ENCODE measurements around the gene STX1B. TPM values are rescaled to one million over a fixed set of nuclear protein-coding genes. Genes with fewer than 3 reads are reported as not detected.

The STX1B gene
- total RNA-seq, 1 donor from 2014 or later: 11.0 TPM

GRCh38 chr16:30949650-30950515 is 60.6 kb downstream of the STX1B start:
- Histone ChIP-seq H3K4me2 (ENCODE audit: low read length) (peak overlapping the region; percentile 100), H3K4me3 (ENCODE audit: insufficient read depth, low read depth, low read length) (peak overlapping the region; percentile 80), H3K9ac (ENCODE audit: low read length) (peak overlapping the region; percentile 87), H3K27me3 (ENCODE audit: insufficient read depth, low read length) (no peaks in the 10 kb centered on the region), H3K79me2 (ENCODE audit: insufficient read depth, low read length) (no peaks in the 10 kb centered on the region), H3K27ac (ENCODE audit: low read depth, low read length) (no peak overlapping the region), H3K4me1 (ENCODE audit: insufficient read depth, low read length) (peaks cover 19% of the 10 kb centered on the region), H4K20me1 (ENCODE audit: insufficient read depth, low read length) (peaks cover 18% of the 10 kb centered on the region), H3K9me3 (ENCODE audit: insufficient read depth, low read depth, low read length) (no peaks in the 10 kb centered on the region), H3K36me3 (ENCODE audit: insufficient read depth, low read length) (peaks cover 2% of the 10 kb centered on the region), H2AFZ (ENCODE audit: low read depth, low read length) (no peak overlapping the region)
- Mint-ChIP-seq H3K36me3 (ENCODE audit: low read depth, unreplicated experiment) (peaks cover 2% of the 10 kb centered on the region), H3K4me1 (ENCODE audit: low read depth, unreplicated experiment) (peaks cover 2% of the 10 kb centered on the region), H3K27me3 (ENCODE audit: low read depth, unreplicated experiment) (no peaks in the 10 kb centered on the region), H3K4me3 (ENCODE audit: unreplicated experiment) (peak overlapping the region; percentile 92), H3K27ac (ENCODE audit: unreplicated experiment) (peak overlapping the region; percentile 82), H3K9me3 (ENCODE audit: unreplicated experiment) (no peaks in the 10 kb centered on the region)
- DNase-seq (ENCODE audit: low read depth) (peak; percentile 56), FAIRE-seq (no peak)
- TF ChIP-seq, protein P1, sequence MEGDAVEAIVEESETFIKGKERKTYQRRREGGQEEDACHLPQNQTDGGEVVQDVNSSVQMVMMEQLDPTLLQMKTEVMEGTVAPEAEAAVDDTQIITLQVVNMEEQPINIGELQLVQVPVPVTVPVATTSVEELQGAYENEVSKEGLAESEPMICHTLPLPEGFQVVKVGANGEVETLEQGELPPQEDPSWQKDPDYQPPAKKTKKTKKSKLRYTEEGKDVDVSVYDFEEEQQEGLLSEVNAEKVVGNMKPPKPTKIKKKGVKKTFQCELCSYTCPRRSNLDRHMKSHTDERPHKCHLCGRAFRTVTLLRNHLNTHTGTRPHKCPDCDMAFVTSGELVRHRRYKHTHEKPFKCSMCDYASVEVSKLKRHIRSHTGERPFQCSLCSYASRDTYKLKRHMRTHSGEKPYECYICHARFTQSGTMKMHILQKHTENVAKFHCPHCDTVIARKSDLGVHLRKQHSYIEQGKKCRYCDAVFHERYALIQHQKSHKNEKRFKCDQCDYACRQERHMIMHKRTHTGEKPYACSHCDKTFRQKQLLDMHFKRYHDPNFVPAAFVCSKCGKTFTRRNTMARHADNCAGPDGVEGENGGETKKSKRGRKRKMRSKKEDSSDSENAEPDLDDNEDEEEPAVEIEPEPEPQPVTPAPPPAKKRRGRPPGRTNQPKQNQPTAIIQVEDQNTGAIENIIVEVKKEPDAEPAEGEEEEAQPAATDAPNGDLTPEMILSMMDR (IDR thresholded peaks at IDR 0.05; ENCODE audit: insufficient read depth, low read depth, low read length): no peak
- TF ChIP-seq EZH2 (IDR thresholded peaks at IDR 0.05; ENCODE audit: insufficient read depth, low read length): no peak

DNA sequence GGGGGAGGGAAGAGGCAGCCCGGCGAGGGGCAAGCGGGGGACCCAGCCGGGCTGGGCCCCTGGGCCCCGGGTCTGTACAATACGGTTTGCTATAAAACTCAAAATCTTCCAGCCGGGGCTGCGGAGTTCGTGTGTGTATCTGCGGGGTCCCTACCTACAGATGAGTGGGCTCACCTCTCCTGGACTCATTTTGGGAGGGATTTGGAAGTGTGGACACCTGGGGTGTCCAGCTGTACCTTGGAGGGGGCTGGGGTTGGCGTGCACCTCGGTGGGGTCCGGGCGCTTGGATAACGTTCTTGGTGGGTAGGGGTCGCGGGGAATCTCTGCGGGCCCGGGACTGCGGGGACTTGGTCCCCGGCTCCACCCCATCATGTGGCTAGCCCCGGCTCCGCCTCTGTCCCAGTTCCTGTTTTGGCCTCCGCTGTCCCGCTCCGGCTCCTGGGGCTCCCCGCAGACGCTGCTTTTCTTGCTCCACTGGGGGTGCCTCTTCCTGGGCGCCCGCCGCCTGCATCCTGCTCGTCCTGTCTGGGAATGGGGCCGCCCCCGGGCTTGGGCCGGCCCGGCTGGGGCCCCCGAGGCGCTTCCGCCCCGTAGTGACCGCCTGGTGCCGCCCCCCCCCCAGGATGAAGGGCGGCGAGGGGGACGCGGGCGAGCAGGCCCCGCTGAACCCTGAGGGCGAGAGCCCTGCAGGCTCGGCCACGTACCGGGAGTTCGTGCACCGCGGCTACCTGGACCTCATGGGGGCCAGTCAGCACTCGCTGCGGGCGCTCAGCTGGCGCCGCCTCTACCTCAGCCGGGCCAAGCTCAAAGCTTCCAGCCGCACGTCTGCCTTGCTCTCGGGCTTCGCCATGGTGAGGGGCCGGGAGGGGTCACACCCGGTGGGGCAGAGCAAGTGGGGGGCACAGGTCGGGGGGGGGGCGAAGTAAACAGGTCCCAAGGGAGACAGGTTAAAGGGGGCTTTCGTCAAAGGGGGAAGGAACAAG is 61.5 kb downstream of the STX1B start, which contains the start of gene ORAI3:
Gene ORAI3, plus strand, starts transcription at position 402 of the 983 bp plus-strand sequence. Its CDS starts 222 bp downstream, at position 624.
- H3K4me3 ChIP-seq (ENCODE audit: insufficient read depth, low read depth, low read length): peak within 1 kb of the TSS; percentile 80
- Mint-ChIP-seq H3K27me3 (ENCODE audit: low read depth, unreplicated experiment) (no peaks in the 10 kb centered on the region), H3K4me1 (ENCODE audit: low read depth, unreplicated experiment) (peaks cover 2% of the 10 kb centered on the region), H3K9me3 (ENCODE audit: unreplicated experiment) (no peaks in the 10 kb centered on the region), H3K27ac (ENCODE audit: unreplicated experiment) (peak within 1 kb of the TSS; percentile 82), H3K36me3 (ENCODE audit: low read depth, unreplicated experiment) (peaks cover 2% of the 10 kb centered on the region), H3K4me3 (ENCODE audit: unreplicated experiment) (peak within 1 kb of the TSS; percentile 92)
- H3K9me3 ChIP-seq (ENCODE audit: insufficient read depth, low read depth, low read length): no peaks in the 10 kb centered on the region
- H3K27me3 ChIP-seq (ENCODE audit: insufficient read depth, low read length): no peaks in the 10 kb centered on the region
- H4K20me1 ChIP-seq (ENCODE audit: insufficient read depth, low read length): peaks cover 25% of the 10 kb centered on the region
- H3K4me2 ChIP-seq (ENCODE audit: low read length): peak within 1 kb of the TSS; percentile 100
- H3K9ac ChIP-seq (ENCODE audit: low read length): peak within 1 kb of the TSS; percentile 87
- peaks cover 18% of the 10 kb centered on the region for H3K4me1 ChIP-seq (ENCODE audit: insufficient read depth, low read length)
- H3K79me2 ChIP-seq (ENCODE audit: insufficient read depth, low read length): no peaks in the 10 kb centered on the region
- peak within 1 kb of the TSS; percentile 55 for H3K27ac ChIP-seq (ENCODE audit: low read depth, low read length)
- TF ChIP-seq EZH2 (IDR thresholded peaks at IDR 0.05; ENCODE audit: insufficient read depth, low read length): no peak
- TF ChIP-seq, protein P1 (IDR thresholded peaks at IDR 0.05; ENCODE audit: insufficient read depth, low read depth, low read length): no peak
- H3K36me3 ChIP-seq (ENCODE audit: insufficient read depth, low read length): peaks cover 6% of the 10 kb centered on the region
- FAIRE-seq (no peak), DNase-seq (ENCODE audit: low read depth) (no peak)
- H2AFZ ChIP-seq (ENCODE audit: low read depth, low read length): peak within 1 kb of the TSS; percentile 61

Measured in astrocyte (in vitro differentiated cells and primary cell).